OCI-LY3 (cell line): ENCODE results near the gene IFNAR1.
A peak's percentile ranks its signal among the peaks of the same experiment; 100 is the strongest.

Experiments
- H2AFZ ChIP-seq: fragments of 200-600, 300-600 bp; shearing (Covaris generic); 2 replicates; pipeline ENCODE4 v1.6.0; 2014; ENCODE audit warnings: antibody characterized with exemption, low read depth, low read length
- H3K27ac ChIP-seq: fragments of 200-600, 300-600 bp; sonication (generic); 2 replicates; pipeline ENCODE4 v1.5.1; 2014; ENCODE audit warnings: mild to moderate bottlenecking, low read length, moderate library complexity, mixed read lengths
- H3K27me3 ChIP-seq: fragments of 200-600, 300-600 bp; sonication (generic); 2 replicates; pipeline ENCODE4 v1.6.1; 2014; ENCODE audit warnings: low read depth, low read length, mixed read lengths
- H3K36me3 ChIP-seq: fragments of 200-600, 300-600 bp; sonication (generic); replicated peaks from 2 replicates; pipeline ENCODE3; 2014; ENCODE audit warnings: low read depth, low read length, mixed read lengths
- H3K4me1 ChIP-seq: fragments of 300-600, 200-600 bp; sonication (generic); 2 replicates; pipeline ENCODE4 v1.6.1; 2014; ENCODE audit warnings: low read length, mixed read lengths
- H3K4me2 ChIP-seq: fragments of 200-600, 300-600 bp; sonication (generic); 2 replicates; pipeline ENCODE4 v1.6.1; 2014; ENCODE audit warnings: low read length, mixed read lengths
- H3K4me3 ChIP-seq: fragments of 300-600, 200-600 bp; sonication (generic); 2 replicates; pipeline ENCODE4 v1.5.1; 2014; ENCODE audit warnings: antibody characterized with exemption, mild to moderate bottlenecking, low read length, moderate library complexity
- H3K79me2 ChIP-seq: fragments of 300-600, 200-600 bp; shearing (Covaris generic); 2 replicates; pipeline ENCODE4 v1.6.1; 2014; ENCODE audit warnings: mild to moderate bottlenecking, low read length, mixed read lengths
- H3K9ac ChIP-seq: fragments of 300-600, 200-600 bp; shearing (Covaris generic); 2 replicates; pipeline ENCODE4 v1.6.0; 2014; ENCODE audit warnings: mild to moderate bottlenecking, low read length, moderate library complexity
- H3K9me3 ChIP-seq: fragments of 200-600, 300-600 bp; shearing (Covaris generic); 2 replicates; pipeline ENCODE4 v1.6.1; 2014; ENCODE audit warnings: low read length, mixed read lengths; ENCODE audit not compliant: insufficient read depth
- H4K20me1 ChIP-seq: fragments of 200-600, 300-600 bp; sonication (generic); 2 replicates; pipeline ENCODE4 v1.6.1; 2016; ENCODE audit warnings: low read length, mixed read lengths; ENCODE audit not compliant: insufficient read depth
- EZH2phosphoT487 ChIP-seq: fragments of 200-600 bp; shearing (Covaris generic); IDR thresholded peaks from 2 replicates; pipeline ENCODE4 v1.6.1; 2018; ENCODE audit warnings: antibody characterized with exemption, mixed run types, low read depth
- TF ChIP-seq, protein P1 (sequence below): fragments of 200-600, 300-600 bp; sonication (generic); IDR thresholded peaks from 2 replicates; pipeline ENCODE4 v1.5.1; 2014; ENCODE audit warnings: antibody characterized with exemption, low read length, low read depth

The IFNAR1 gene

DNA sequence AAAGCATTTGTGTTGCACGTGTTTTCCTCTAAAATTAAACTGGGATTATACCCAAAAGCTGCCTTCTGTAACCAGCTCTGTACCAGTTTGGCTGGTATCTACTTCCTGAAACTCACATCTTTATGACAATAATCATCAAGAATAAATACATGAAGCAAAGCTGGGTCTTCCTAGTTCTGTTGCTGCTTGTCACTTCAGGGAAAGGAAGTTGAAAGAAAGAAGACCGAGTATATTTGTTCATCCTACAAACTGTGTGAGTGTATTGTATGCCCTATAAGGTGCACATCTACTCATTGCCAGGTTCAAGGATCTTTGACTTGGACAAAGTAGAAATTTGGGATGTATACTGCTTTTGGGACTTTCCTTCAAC lies 49.3 kb downstream of the IFNAR1 start:
- Histone ChIP-seq H3K4me3 (peak overlapping the region; percentile 41), H3K27ac (peak overlapping the region; percentile 75), H3K9ac (peak overlapping the region; percentile 18; the same call in 1 of the 2 replicates), H4K20me1 (no peaks in the 10 kb centered on the region), H3K4me1 (peaks cover 34% of the 10 kb centered on the region), H3K27me3 (no peaks in the 10 kb centered on the region), H3K4me2 (peak overlapping the region; percentile 67), H3K79me2 (no peaks in the 10 kb centered on the region), H3K9me3 (peaks cover 3% of the 10 kb centered on the region; the same call in 1 of the 2 replicates), H2AFZ (no peak overlapping the region), H3K36me3 (peaks cover 5% of the 10 kb centered on the region)
- TF ChIP-seq, protein P1, sequence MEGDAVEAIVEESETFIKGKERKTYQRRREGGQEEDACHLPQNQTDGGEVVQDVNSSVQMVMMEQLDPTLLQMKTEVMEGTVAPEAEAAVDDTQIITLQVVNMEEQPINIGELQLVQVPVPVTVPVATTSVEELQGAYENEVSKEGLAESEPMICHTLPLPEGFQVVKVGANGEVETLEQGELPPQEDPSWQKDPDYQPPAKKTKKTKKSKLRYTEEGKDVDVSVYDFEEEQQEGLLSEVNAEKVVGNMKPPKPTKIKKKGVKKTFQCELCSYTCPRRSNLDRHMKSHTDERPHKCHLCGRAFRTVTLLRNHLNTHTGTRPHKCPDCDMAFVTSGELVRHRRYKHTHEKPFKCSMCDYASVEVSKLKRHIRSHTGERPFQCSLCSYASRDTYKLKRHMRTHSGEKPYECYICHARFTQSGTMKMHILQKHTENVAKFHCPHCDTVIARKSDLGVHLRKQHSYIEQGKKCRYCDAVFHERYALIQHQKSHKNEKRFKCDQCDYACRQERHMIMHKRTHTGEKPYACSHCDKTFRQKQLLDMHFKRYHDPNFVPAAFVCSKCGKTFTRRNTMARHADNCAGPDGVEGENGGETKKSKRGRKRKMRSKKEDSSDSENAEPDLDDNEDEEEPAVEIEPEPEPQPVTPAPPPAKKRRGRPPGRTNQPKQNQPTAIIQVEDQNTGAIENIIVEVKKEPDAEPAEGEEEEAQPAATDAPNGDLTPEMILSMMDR = no peak
- no peak for TF ChIP-seq EZH2phosphoT487

- Histone ChIP-seq H3K79me2 (no peaks in the 10 kb centered on the region), H3K9me3 (peaks cover 3% of the 10 kb centered on the region; the same call in 1 of the 2 replicates), H3K27me3 (no peaks in the 10 kb centered on the region), H3K9ac (peak overlapping the region; percentile 18; the same call in 1 of the 2 replicates), H3K4me2 (peak overlapping the region; percentile 67), H3K36me3 (peaks cover 5% of the 10 kb centered on the region), H2AFZ (peak overlapping the region; percentile 2; the same call in 1 of the 2 replicates), H3K27ac (peak overlapping the region; percentile 75), H3K4me3 (peak overlapping the region; percentile 41), H3K4me1 (peaks cover 36% of the 10 kb centered on the region), H4K20me1 (no peaks in the 10 kb centered on the region)
- TF ChIP-seq EZH2phosphoT487 = no peak
- TF ChIP-seq, protein P1 = peak; percentile 60
Measured at GRCh38 chr21:33374450-33375096, 49.8 kb downstream of the IFNAR1 start.

GRCh38 chr21:33375101-33375644 lies 50.4 kb downstream of the IFNAR1 start:
- no peaks in the 10 kb centered on the region for H3K79me2 ChIP-seq
- H3K36me3 ChIP-seq = no peaks in the 10 kb centered on the region
- no peaks in the 10 kb centered on the region for H3K27me3 ChIP-seq
- H3K9ac ChIP-seq = peak overlapping the region; percentile 9; the same call in 1 of the 2 replicates
- H2AFZ ChIP-seq = peak overlapping the region; percentile 2; the same call in 1 of the 2 replicates
- no peak overlapping the region for H3K4me3 ChIP-seq
- TF ChIP-seq, protein P1 = no peak
- TF ChIP-seq EZH2phosphoT487 = no peak
- peaks cover 42% of the 10 kb centered on the region for H3K4me1 ChIP-seq
- H3K27ac ChIP-seq = peak overlapping the region; percentile 75
- H3K9me3 ChIP-seq = peaks cover 3% of the 10 kb centered on the region; the same call in 1 of the 2 replicates
- peak overlapping the region; percentile 67 for H3K4me2 ChIP-seq
- no peaks in the 10 kb centered on the region for H4K20me1 ChIP-seq

DNA sequence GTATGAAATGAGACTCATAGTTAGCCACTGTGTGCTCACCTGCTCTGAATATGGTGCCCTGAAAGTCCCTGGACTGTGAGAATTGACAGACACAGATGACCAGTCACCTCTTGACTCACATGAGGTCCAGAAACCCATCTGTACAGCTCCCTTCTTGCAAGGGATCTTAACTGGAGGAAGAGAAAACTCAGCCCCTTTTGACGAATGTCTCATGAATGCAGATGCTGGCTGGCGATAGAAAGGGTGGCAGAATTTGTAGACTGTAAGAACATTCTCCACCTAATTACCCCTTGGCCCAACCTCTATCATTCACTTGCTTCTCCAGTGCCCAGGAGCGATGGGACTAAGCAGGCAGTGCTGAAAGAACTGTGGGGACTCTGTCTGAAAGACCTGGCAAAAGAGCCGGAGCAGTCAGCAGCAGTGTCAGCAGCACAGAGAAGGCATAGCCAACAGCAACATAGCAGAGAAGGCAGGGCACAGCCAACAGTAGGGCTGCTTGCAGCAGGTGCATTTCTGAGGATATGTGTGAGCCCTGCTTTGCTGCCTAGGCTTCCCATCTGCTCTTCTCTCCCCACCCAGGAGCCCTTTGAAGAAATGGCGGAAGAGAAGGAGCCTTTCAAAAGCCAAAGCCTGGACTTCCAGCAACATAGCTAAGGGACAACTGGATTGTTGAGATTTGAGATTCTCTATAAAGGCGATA lies 52.6 kb downstream of the IFNAR1 start:
- Histone ChIP-seq H3K9me3 (no peaks in the 10 kb centered on the region; the same call in 1 of the 2 replicates), H4K20me1 (no peaks in the 10 kb centered on the region), H3K9ac (0 out of 2 replicates have a peak overlapping the region, but pooled peaks have one; percentile 9), H3K36me3 (no peaks in the 10 kb centered on the region), H3K4me2 (peak overlapping the region; percentile 51), H3K4me3 (peak overlapping the region; percentile 36; the same call in 1 of the 2 replicates), H3K4me1 (peaks cover 63% of the 10 kb centered on the region), H3K79me2 (no peaks in the 10 kb centered on the region), H2AFZ (peak overlapping the region; percentile 57; the same call in 1 of the 2 replicates), H3K27me3 (no peaks in the 10 kb centered on the region), H3K27ac (no peak overlapping the region)
- TF ChIP-seq, protein P1 = no peak
- no peak for TF ChIP-seq EZH2phosphoT487
